Peyer's patch (tissue), 4 donors: Measurements from ENCODE around the gene SHKBP1. TPM values are rescaled to one million over a fixed set of nuclear protein-coding genes. Genes with fewer than 3 reads are reported as not detected.
"Not testable (repeated sequence)": the region's sequence is repeated elsewhere in the genome, so short reads cannot be mapped to it uniquely, and the experiment has no call there.

ENCODE experiments used
- DNase-seq, 3 donors: peaks; one replicate each; pipeline ENCODE4 v3.0.0-alpha.2; 2017 to 2019
- H3K27ac ChIP-seq, 4 donors: fragments of 200-600 bp; sonication (generic); one replicate each; pipeline ENCODE4 v1.5.1; 2016 to 2019
- H3K27me3 ChIP-seq, 2 donors: fragments of 200-600 bp; sonication (generic); one replicate each; pipeline ENCODE4 v1.5.1; 2019
- H3K36me3 ChIP-seq, 3 donors: fragments of 200-600 bp; sonication (generic); one replicate each; pipeline ENCODE4 v1.5.1; 2016 to 2019
- H3K4me1 ChIP-seq, 4 donors: fragments of 200-600 bp; sonication (generic); one replicate each; pipeline ENCODE4 v1.5.1; 2016 to 2019
- H3K4me3 ChIP-seq, 4 donors: fragments of 200-600 bp; sonication (generic); 1 replicate in 3 of 4; 2 replicates in 1 of 4; pipeline ENCODE4 v1.5.1; 2016 to 2019; ENCODE audit warnings: mild to moderate bottlenecking in 1 of 4
- H3K9me3 ChIP-seq, 4 donors: fragments of 200-600 bp; sonication (generic); one replicate each; pipeline ENCODE4 v1.5.1; 2016 to 2019; ENCODE audit warnings: mild to moderate bottlenecking in 1 of 4
- CTCF ChIP-seq, 6 experiments: fragments of 450-650 bp in 4 of 6; fragments of 200-600 bp in 2 of 6; sonication (generic) in 1 of 6; IDR thresholded peaks; one replicate each; pipeline ENCODE4 v1.5.1; 2017 to 2019; ENCODE audit warnings: antibody characterized with exemption in 6 of 6, mild to moderate bottlenecking in 3 of 6, moderate library complexity in 1 of 6
- POLR2A ChIP-seq, 2 donors: fragments of 450-650 bp; IDR thresholded peaks; one replicate each; pipeline ENCODE4 v1.5.1; 2017; ENCODE audit warnings: antibody characterized with exemption in 2 of 2, mild to moderate bottlenecking in 2 of 2, moderate library complexity in 2 of 2
- total RNA-seq, 4 donors: library from RNA; depleted of rRNA; stranded (reverse); fragments of >200 nt; gene quantifications; one replicate each; pipeline ENCODE4 v1.1.0, GENCODE V29; 2016

The SHKBP1 gene
- total RNA-seq, 4 donors from 2014 or later: 73.4 to 121 (median 99.9) TPM

DNA sequence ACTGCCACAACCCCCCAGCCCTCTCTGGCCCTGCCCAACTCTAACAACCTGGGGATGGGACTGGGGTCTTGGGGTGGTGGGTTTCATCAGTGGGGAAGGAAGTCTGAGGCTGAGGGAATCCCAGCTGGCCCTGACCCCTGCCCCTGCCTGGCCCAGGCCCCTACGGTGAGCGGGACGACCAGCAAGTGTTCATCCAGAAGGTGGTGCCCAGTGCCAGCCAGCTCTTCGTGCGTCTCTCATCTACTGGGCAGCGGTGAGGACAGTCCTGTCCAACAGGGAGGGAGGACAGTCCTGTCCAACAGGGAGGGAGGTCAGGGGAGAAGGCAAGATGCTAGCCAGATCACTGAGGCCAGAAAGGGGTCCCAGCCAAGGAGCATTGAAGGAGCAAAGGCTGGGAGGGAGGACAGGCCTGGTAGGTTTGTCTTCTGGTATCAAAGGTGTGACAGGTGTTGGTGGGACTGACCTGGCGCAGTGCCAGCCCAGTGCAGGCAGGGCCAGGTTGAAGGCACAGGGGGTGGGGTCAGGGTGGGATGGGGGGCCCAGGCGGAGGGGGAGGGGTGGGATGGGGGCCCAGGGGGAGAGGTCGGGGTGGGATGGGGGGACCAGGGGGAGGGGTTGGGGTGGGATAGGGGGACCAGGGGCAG is 12.4 kb downstream of the SHKBP1 start:
- Histone ChIP-seq H3K27me3 (no peaks in the 10 kb centered on the region), H3K9me3 (no peaks in the 10 kb centered on the region), H3K4me3 (no peak overlapping the region), H3K4me1 (peaks cover 0 to 4% (median 0%) of the 10 kb centered on the region in 4 donors), H3K36me3 (peaks cover 0 to 34% (median 0%) of the 10 kb centered on the region in 3 donors), H3K27ac (no peak overlapping the region)
- no peak for DNase-seq
- TF ChIP-seq CTCF (IDR thresholded peaks at IDR 0.05) (no peak), POLR2A (IDR thresholded peaks at IDR 0.05) (no peak)

DNA sequence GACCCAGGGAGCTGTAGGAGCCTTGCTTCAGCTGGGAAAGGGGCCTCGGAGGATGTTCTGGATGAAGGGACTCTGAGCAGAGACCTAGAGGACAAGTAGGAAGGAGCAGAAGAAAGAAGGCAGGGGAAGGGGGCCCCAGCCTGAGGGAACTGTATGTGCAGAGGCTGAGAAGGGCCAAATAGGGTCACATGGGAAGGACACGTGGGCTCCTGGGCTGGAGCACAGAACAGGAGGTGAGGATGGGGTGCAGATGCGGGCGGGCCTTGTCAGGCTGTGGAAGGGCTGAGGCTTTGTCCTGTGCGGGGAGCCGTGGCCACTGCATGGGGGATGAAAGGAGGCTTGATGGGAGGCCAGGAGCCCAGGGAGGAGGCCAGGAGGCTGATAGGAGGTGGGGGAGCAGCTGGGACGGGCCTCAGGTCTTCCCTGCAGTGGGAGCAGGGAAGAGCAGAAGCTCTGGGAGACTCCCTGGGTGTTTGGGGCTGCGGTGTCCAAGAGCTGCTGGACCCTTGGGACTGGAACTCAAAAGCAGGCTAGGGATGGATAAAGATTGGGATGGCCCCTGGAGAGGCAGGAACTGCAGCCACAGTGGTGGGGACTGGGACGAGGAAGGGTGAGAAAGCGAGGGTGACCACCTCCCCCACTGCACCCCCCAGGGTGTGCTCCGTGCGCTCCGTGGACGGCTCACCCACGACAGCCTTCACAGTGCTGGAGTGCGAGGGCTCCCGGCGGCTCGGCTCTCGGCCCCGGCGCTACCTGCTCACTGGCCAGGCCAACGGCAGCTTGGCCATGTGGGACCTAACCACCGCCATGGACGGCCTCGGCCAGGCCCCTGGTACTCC is 13.1 kb downstream of the SHKBP1 start:
- no peak overlapping the region for H3K27ac ChIP-seq
- DNase-seq: no peak
- no peaks in the 10 kb centered on the region for H3K27me3 ChIP-seq
- H3K4me3 ChIP-seq: no peak overlapping the region
- no peaks in the 10 kb centered on the region for H3K9me3 ChIP-seq
- H3K4me1 ChIP-seq: peaks cover 0 to 5% (median 2%) of the 10 kb centered on the region in 4 donors
- TF ChIP-seq POLR2A (IDR thresholded peaks at IDR 0.05) (no peak), CTCF (IDR thresholded peaks at IDR 0.05) (no peak)
- peaks cover 0 to 27% (median 0%) of the 10 kb centered on the region in 3 donors for H3K36me3 ChIP-seq

DNA sequence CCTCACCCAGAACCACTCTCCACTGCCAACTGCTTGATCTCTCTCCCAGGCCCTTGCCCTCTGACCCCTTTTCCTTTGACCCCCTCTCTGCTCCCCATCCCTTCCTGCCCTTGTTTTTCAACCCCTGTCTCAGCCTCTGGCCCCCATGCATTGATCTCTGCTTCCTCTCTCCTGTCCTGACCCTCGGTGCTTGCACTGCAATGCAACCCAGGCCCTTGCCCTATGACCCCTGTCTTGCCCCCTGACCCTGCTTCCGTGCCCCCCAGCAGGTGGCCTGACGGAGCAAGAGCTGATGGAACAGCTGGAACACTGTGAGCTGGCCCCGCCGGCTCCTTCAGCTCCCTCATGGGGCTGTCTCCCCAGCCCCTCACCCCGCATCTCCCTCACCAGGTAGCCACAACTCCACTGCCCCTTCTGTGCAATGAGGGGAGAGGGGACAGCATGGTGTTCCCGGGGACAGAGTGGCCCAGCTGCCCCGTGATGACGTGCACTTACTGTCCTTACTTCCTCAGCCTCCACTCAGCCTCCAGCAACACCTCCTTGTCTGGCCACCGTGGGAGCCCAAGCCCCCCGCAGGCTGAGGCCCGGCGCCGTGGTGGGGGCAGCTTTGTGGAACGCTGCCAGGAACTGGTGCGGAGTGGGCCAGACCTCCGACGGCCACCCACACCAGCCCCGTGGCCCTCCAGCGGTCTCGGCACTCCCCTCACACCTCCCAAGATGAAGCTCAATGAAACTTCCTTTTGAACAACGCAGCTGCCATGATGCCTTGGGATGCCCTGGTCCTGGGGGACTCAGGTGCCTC is 14.0 kb downstream of the SHKBP1 start:
- no peaks in the 10 kb centered on the region for H3K27me3 ChIP-seq
- DNase-seq: no peak
- H3K4me1 ChIP-seq: peaks cover 0 to 5% (median 2%) of the 10 kb centered on the region in 4 donors
- H3K4me3 ChIP-seq: no peak overlapping the region
- peaks cover 0 to 21% (median 0%) of the 10 kb centered on the region in 3 donors for H3K36me3 ChIP-seq
- no peaks in the 10 kb centered on the region for H3K9me3 ChIP-seq
- TF ChIP-seq POLR2A (IDR thresholded peaks at IDR 0.05) (no peak), CTCF (IDR thresholded peaks at IDR 0.05) (no peak)
- H3K27ac ChIP-seq: no peak overlapping the region

GRCh38 chr19:40591724-40592123 is 15.1 kb downstream of the SHKBP1 start:
- H3K9me3 ChIP-seq, DNase-seq, H3K4me1 ChIP-seq, H3K4me3 ChIP-seq, H3K27me3 ChIP-seq, H3K27ac ChIP-seq: not testable (repeated sequence)
- peaks cover 0 to 17% (median 0%) of the 10 kb centered on the region in 3 donors for H3K36me3 ChIP-seq

- Histone ChIP-seq H3K4me3 (no peak overlapping the region), H3K27me3 (peaks cover 0 to 1% of the 10 kb centered on the region in 2 donors), H3K4me1 (peaks cover 0 to 11% (median 5%) of the 10 kb centered on the region in 4 donors), H3K9me3 (no peaks in the 10 kb centered on the region), H3K36me3 (peaks cover 0 to 12% (median 0%) of the 10 kb centered on the region in 3 donors), H3K27ac (no peak overlapping the region)
- TF ChIP-seq POLR2A (IDR thresholded peaks at IDR 0.05): no peak
- no peak for TF ChIP-seq CTCF (IDR thresholded peaks at IDR 0.05)
- DNase-seq: no peak
These were observed 15.5 kb downstream of the SHKBP1 start for GRCh38 chr19:40592170-40592569.
